PC-3 (cell line): ENCODE measurements around the gene BDH1. TPM values are rescaled to one million over a fixed set of nuclear protein-coding genes. Genes with fewer than 3 reads are reported as not detected.
A peak's percentile ranks its signal among the peaks of the same experiment; 100 is the strongest.

Source experiments
- ATAC-seq: fragments of 200-7000 bp; cut with Tn5 transposase; 2 replicates; pipeline ENCODE4 v1.9.1; 2020; ENCODE audit warnings: mild to moderate bottlenecking, moderate library complexity
- BruUV-seq: library from RNA; stranded (reverse); fragments of 400-500 nt; replicated peaks from 2 replicates; lab custom pipeline; 2021; lab: Mats Ljungman, UMichigan
- CTCF ChIA-PET: fragments of 300-600 bp; sonication (Branson Sonifier 250); formaldehyde crosslinking; loops from one replicate; lab custom pipeline; 2022; ENCODE audit warnings: antibody characterized with exemption; lab: Charles Lee
- POLR2A ChIA-PET: fragments of 300-600 bp; sonication (Branson Sonifier 250); formaldehyde crosslinking; loops from one replicate; lab custom pipeline; 2022; ENCODE audit warnings: antibody characterized with exemption; ENCODE audit not compliant: unreplicated experiment; lab: Charles Lee
- DNase-seq: peaks from one replicate; pipeline ENCODE4 v3.0.0-alpha.2; 2015
- H2AFZ ChIP-seq: fragments of 300-600 bp; sonication (generic); 2 replicates; pipeline ENCODE4 v1.6.0; 2016; ENCODE audit warnings: antibody characterized with exemption, low read length
- H3F3A ChIP-seq: fragments of 300-600 bp; sonication (generic); one replicate; pipeline ENCODE4 v1.6.0; 2017; ENCODE audit warnings: antibody characterized with exemption, low read length, control low read depth, mild to moderate bottlenecking; ENCODE audit not compliant: unreplicated experiment
- H3K27ac ChIP-seq: fragments of 300-600 bp; sonication (generic); 2 replicates; pipeline ENCODE4 v1.5.1; 2016; ENCODE audit warnings: mild to moderate bottlenecking, low read length
- H3K27me3 ChIP-seq: fragments of 300-600 bp; sonication (generic); 2 replicates; pipeline ENCODE4 v1.6.1; 2016; ENCODE audit warnings: low read length, mixed read lengths
- H3K36me3 ChIP-seq: fragments of 300-600 bp; sonication (generic); 2 replicates; pipeline ENCODE4 v1.6.1; 2016; ENCODE audit warnings: low read depth, mixed run types, low read length, mixed read lengths
- H3K4me1 ChIP-seq: fragments of 300-600 bp; sonication (generic); 2 replicates; pipeline ENCODE4 v1.5.1; 2016; ENCODE audit warnings: low read length; ENCODE audit not compliant: insufficient read depth
- H3K4me2 ChIP-seq: fragments of 300-600 bp; sonication (generic); 2 replicates; pipeline ENCODE4 v1.6.0; 2016; ENCODE audit warnings: low read length
- H3K4me3 ChIP-seq: fragments of 300-600 bp; sonication (generic); 2 replicates; pipeline ENCODE4 v1.5.1; 2016; ENCODE audit warnings: mild to moderate bottlenecking, low read length, mixed read lengths
- H3K79me2 ChIP-seq: fragments of 300-600 bp; sonication (generic); 2 replicates; pipeline ENCODE4 v1.6.1; 2017; ENCODE audit warnings: low read length, mixed read lengths
- H3K9ac ChIP-seq: fragments of 300-600 bp; sonication (generic); 2 replicates; pipeline ENCODE4 v1.6.0; 2016; ENCODE audit warnings: mild to moderate bottlenecking, low read length
- H3K9me2 ChIP-seq: fragments of 300-600 bp; sonication (generic); replicated peaks from 2 replicates; pipeline ENCODE4 v1.6.1; 2016; ENCODE audit warnings: mixed run types, low read length, mixed read lengths
- H3K9me3 ChIP-seq: fragments of 300-600 bp; sonication (generic); 2 replicates; pipeline ENCODE4 v1.6.1; 2016; ENCODE audit warnings: low read length, mixed read lengths
- H4K20me1 ChIP-seq: fragments of 300-600 bp; sonication (generic); 2 replicates; pipeline ENCODE4 v1.6.1; 2016; ENCODE audit warnings: low read length, mixed read lengths
- EZH2 ChIP-seq: fragments of 300-600 bp; sonication (generic); IDR thresholded peaks from one replicate; pipeline ENCODE4 v1.6.1; 2017; ENCODE audit warnings: antibody characterized with exemption, mild to moderate bottlenecking, low read length; ENCODE audit not compliant: unreplicated experiment
- EZH2phosphoT487 ChIP-seq: fragments of 300-600 bp; sonication (generic); IDR thresholded peaks from 2 replicates; pipeline ENCODE4 v1.6.1; 2018; ENCODE audit warnings: mild to moderate bottlenecking, antibody characterized with exemption, low read length, borderline replicate concordance
- intact Hi-C: fragments of 100-400 bp; cut with micrococcal nuclease; formaldehyde crosslinking; loops from 2 replicates; pipeline ENCODE4 v1.9.0; 2023
- total RNA-seq: library from RNA; depleted of rRNA; stranded (reverse); fragments of >200 nt; gene quantifications from 2 replicates; pipeline ENCODE4 v1.2.3, GENCODE V29; 2014
- TF ChIP-seq, protein P1 (sequence below): fragments of 300-600 bp; sonication (generic); conservative IDR thresholded peaks from 2 replicates; pipeline ENCODE4 v1.5.1; 2017; ENCODE audit warnings: antibody characterized with exemption, low read depth, mild to moderate bottlenecking, low read length

Gene BDH1
- total RNA-seq, 1 experiment from 2014 or later, result 10.6 TPM

DNA sequence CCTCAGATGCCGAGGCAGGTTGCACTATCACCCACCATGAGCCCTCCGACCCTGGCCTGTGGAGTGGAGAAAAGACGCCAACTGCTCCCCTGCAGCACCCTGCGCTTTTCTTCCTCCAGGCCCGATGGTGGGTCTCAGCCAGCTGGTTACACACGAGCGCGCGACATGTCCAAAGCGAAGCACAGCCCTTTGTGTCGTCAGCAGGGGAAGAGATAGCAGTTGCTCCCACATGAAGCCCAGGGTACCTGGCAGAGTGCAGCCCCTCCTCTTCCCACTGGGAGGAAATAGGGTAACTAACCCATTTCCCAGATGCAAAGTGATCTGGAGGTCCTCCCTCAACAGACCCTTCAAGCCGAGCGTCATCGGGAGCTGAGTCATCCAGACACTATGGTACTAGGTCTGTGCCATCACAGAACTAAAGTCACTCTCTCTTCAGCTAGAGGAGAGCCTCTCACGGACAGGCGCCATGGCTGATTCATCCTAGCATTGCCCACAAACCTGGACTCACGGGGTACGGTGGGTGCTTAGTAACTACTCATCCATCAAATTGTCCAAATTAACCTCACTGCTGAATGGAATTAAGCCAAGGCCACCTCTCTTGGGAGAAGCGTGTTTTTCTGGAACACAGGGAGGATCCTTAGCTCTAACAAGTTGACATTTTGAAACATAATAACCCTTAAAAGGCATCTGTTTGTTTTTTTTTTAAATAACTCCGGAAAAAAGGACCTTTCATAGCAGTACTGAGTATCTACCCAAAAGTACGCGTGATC is 45.2 kb upstream of the BDH1 start:
- no peak overlapping the region for H3K27ac ChIP-seq
- ChIA-PET POLR2A (no interaction called here), CTCF (no interaction called here)
- no TSS peak for BruUV-seq
- no peak for ATAC-seq
- no peak overlapping the region for H3K4me3 ChIP-seq
- intact Hi-C loops, result no loop called here
- peaks cover 11% of the 10 kb centered on the region for H3K4me1 ChIP-seq
- H3F3A ChIP-seq, result no peaks in the 10 kb centered on the region
- no peak overlapping the region for H2AFZ ChIP-seq
- H3K36me3 ChIP-seq, result no peaks in the 10 kb centered on the region
- H3K9ac ChIP-seq, result no peak overlapping the region
- H3K9me3 ChIP-seq, result no peaks in the 10 kb centered on the region
- no peaks in the 10 kb centered on the region for H3K9me2 ChIP-seq
- H4K20me1 ChIP-seq, result no peaks in the 10 kb centered on the region
- H3K79me2 ChIP-seq, result no peaks in the 10 kb centered on the region
- no peaks in the 10 kb centered on the region for H3K27me3 ChIP-seq
- H3K4me2 ChIP-seq, result peak overlapping the region; percentile 100; the same call in 1 of the 2 replicates
- no peak for TF ChIP-seq EZH2phosphoT487
- TF ChIP-seq, protein P1, sequence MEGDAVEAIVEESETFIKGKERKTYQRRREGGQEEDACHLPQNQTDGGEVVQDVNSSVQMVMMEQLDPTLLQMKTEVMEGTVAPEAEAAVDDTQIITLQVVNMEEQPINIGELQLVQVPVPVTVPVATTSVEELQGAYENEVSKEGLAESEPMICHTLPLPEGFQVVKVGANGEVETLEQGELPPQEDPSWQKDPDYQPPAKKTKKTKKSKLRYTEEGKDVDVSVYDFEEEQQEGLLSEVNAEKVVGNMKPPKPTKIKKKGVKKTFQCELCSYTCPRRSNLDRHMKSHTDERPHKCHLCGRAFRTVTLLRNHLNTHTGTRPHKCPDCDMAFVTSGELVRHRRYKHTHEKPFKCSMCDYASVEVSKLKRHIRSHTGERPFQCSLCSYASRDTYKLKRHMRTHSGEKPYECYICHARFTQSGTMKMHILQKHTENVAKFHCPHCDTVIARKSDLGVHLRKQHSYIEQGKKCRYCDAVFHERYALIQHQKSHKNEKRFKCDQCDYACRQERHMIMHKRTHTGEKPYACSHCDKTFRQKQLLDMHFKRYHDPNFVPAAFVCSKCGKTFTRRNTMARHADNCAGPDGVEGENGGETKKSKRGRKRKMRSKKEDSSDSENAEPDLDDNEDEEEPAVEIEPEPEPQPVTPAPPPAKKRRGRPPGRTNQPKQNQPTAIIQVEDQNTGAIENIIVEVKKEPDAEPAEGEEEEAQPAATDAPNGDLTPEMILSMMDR, result no peak
- DNase-seq, result no peak

DNA sequence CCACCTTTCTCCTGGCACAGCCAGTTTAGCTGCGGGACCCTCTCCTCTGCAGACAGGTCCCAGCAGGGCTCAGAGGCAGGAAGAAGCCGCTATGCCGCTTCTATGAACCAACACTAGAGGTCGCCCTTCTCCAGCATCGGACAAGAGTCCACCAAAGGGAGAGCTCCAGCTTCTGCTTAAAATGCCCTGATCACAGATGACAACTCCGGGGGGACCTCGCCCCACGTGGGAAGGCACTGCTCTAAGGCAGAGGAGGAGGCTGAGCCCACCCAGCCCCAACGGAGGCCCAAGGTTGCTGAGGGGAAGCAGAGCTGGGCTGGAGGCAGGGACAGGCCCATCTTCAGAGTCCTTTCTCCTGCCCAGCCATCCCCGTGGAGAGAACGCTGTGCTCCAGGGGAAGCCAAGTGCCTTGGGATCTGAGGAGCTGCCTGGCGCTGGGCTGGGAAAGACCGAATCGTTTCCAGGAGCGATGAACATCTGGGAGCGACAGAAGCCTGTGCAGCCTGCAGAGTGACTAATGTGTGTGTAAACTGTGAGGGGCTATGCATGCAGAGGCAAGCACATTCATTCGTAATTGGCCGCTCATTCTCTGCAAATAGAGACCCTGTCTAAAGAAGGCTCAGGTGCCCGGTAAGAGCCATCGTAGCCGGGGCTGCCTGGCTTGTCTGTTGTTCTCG is 43.5 kb upstream of the BDH1 start:
- Histone ChIP-seq H3K4me2 (peak overlapping the region; percentile 100), H3K79me2 (no peaks in the 10 kb centered on the region), H3K9me2 (no peaks in the 10 kb centered on the region), H3K4me3 (peak overlapping the region; percentile 73), H4K20me1 (no peaks in the 10 kb centered on the region), H3K27me3 (no peaks in the 10 kb centered on the region), H3F3A (no peaks in the 10 kb centered on the region), H3K9ac (peak overlapping the region; percentile 46), H3K36me3 (no peaks in the 10 kb centered on the region), H3K9me3 (no peaks in the 10 kb centered on the region), H2AFZ (peak overlapping the region; percentile 84), H3K27ac (peak overlapping the region; percentile 50), H3K4me1 (peaks cover 11% of the 10 kb centered on the region)
- peak; percentile 90 for DNase-seq
- TF ChIP-seq EZH2phosphoT487 (no peak), EZH2 (no peak)
- TF ChIP-seq, protein P1, result peak; percentile 94
- ChIA-PET POLR2A (interaction anchor here (0.6 kb wide), 2 partner anchors 43 to 1961 kb away, joined by 3 read pairs; no protein-coding TSS in a partner anchor), CTCF (interaction anchor here (0.5 to 0.7 kb wide), 7 partner anchors 17 to 1946 kb away, joined by 3 to 7 read pairs (median 4); no protein-coding TSS in a partner anchor)
- no TSS peak for BruUV-seq
- intact Hi-C loops, result loop anchor here (2.0 kb wide), 1 partner anchor 70 kb away; no protein-coding TSS in a partner anchor
- ATAC-seq, result peak; percentile 89
